Left lung (tissue), 10 donors: ENCODE results near the gene CST7. TPM values are rescaled to one million over a fixed set of nuclear protein-coding genes. Genes with fewer than 3 reads are reported as not detected.

ENCODE experiments used
- ATAC-seq: fragments of 200-7000 bp; cut with Tn5 transposase; one replicate; pipeline ENCODE4 v1.9.1; 2020; ENCODE audit warnings: moderate library complexity
- DNase-seq, 4 donors: peaks; one replicate each; pipeline ENCODE4 v3.0.0-alpha.2; 2013 to 2020
- H3K27ac ChIP-seq, 2 donors: fragments of 200-600 bp; sonication (generic) in 1 of 2; one replicate each; pipeline versions ENCODE4 v1.5.0 to v1.8.0; 2020 to 2021
- H3K27me3 ChIP-seq, 2 donors: fragments of 200-600 bp; sonication (generic) in 1 of 2; one replicate each; pipeline versions ENCODE4 v1.5.0 to v1.8.0; 2020 to 2021
- H3K36me3 ChIP-seq, 2 donors: fragments of 200-600 bp; sonication (generic) in 1 of 2; one replicate each; pipeline versions ENCODE4 v1.5.0 to v1.8.0; 2020 to 2021
- H3K4me1 ChIP-seq, 2 donors: fragments of 200-600 bp; one replicate each; pipeline ENCODE4 v1.8.0; 2021
- H3K4me3 ChIP-seq, 2 donors: fragments of 200-600 bp; sonication (generic) in 1 of 2; one replicate each; pipeline versions ENCODE4 v1.5.0 to v1.8.0; 2020 to 2021; ENCODE audit warnings: mild to moderate bottlenecking in 1 of 2
- H3K9me3 ChIP-seq, 2 donors: fragments of 200-600 bp; sonication (generic) in 1 of 2; one replicate each; pipeline versions ENCODE4 v1.5.0 to v1.8.0; 2020 to 2021
- CTCF ChIP-seq, 2 donors: fragments of 200-600 bp; sonication (generic) in 1 of 2; IDR thresholded peaks; one replicate each; pipeline versions ENCODE4 v1.5.0 to v1.8.0; 2021; ENCODE audit warnings: antibody characterized with exemption in 2 of 2
- intact Hi-C, 2 donors: fragments of 100-400 bp; cut with DNase I; formaldehyde crosslinking; loops; one replicate each; pipeline versions ENCODE4 v1.11.2 to v1.14.2; 2022
- polyA plus RNA-seq, 6 donors: library from polyadenylated mRNA; unstranded; fragments of 120-200 nt; gene quantifications; one replicate each; pipeline ENCODE4 v1.2.1, GENCODE V29; 2013; ENCODE audit not compliant: insufficient read length in 6 of 6
- total RNA-seq, 2 donors: library from RNA; stranded (reverse); fragmentation: NEBNext Ultra II Directional; extraction: Animal tissue kit (Norgen Biotek cat#: 25700); gene quantifications; one replicate each; pipeline ENCODE4 v1.2.1, GENCODE V29; 2021
- donor health status: DM: no; HTN: yes; CAD: no.
- donor health status: DM: no; HTN: no; CAD: no.

The CST7 gene
- total and polyA plus RNA-seq, 8 donors, result 0.84 to 28.0 (median 1.7) TPM

GRCh38 chr20:24935140-24935539 lies 13.9 kb upstream of the CST7 start:
- Histone ChIP-seq H3K4me1 (peaks cover 0 to 16% of the 10 kb centered on the region in 2 donors), H3K27ac (no peak overlapping the region), H3K9me3 (peaks cover 0 to 4% of the 10 kb centered on the region in 2 donors), H3K27me3 (no peaks in the 10 kb centered on the region), H3K36me3 (no peaks in the 10 kb centered on the region), H3K4me3 (no peak overlapping the region)
- TF ChIP-seq CTCF (IDR thresholded peaks at IDR 0.05), result no peak
- ATAC-seq, result no peak
- no peak for DNase-seq
- intact Hi-C loops, result no loop called here

- no peak overlapping the region for H3K4me3 ChIP-seq
- DNase-seq (no peak), ATAC-seq (no peak)
- no peak overlapping the region for H3K27ac ChIP-seq
- H3K4me1 ChIP-seq, result peaks cover 0 to 16% of the 10 kb centered on the region in 2 donors
- intact Hi-C loops, result no loop called here
- peaks cover 0 to 4% of the 10 kb centered on the region in 2 donors for H3K9me3 ChIP-seq
- no peaks in the 10 kb centered on the region for H3K36me3 ChIP-seq
- no peak for TF ChIP-seq CTCF (IDR thresholded peaks at IDR 0.05)
- no peaks in the 10 kb centered on the region for H3K27me3 ChIP-seq
These were observed 13.1 kb upstream of the CST7 start for GRCh38 chr20:24935766-24936525.

- Histone ChIP-seq H3K4me3 (no peak overlapping the region), H3K9me3 (peaks cover 0 to 4% of the 10 kb centered on the region in 2 donors), H3K27me3 (no peaks in the 10 kb centered on the region), H3K36me3 (no peaks in the 10 kb centered on the region), H3K4me1 (peaks cover 0 to 8% of the 10 kb centered on the region in 2 donors), H3K27ac (no peak overlapping the region)
- no peak for TF ChIP-seq CTCF (IDR thresholded peaks at IDR 0.05)
- intact Hi-C loops, result no loop called here
- ATAC-seq, result no peak
- no peak for DNase-seq
These were observed 12.3 kb upstream of the CST7 start for GRCh38 chr20:24936526-24937407.

GRCh38 chr20:24937579-24937978 lies 11.5 kb upstream of the CST7 start:
- no peak for TF ChIP-seq CTCF (IDR thresholded peaks at IDR 0.05)
- Histone ChIP-seq H3K27me3 (no peaks in the 10 kb centered on the region), H3K4me1 (no peaks in the 10 kb centered on the region), H3K36me3 (no peaks in the 10 kb centered on the region), H3K9me3 (peaks cover 0 to 4% of the 10 kb centered on the region in 2 donors), H3K27ac (no peak overlapping the region), H3K4me3 (no peak overlapping the region)
- ATAC-seq (no peak), DNase-seq (no peak)
- intact Hi-C loops, result no loop called here

GRCh38 chr20:24938498-24938897 lies 10.6 kb upstream of the CST7 start:
- no peak overlapping the region for H3K27ac ChIP-seq
- ATAC-seq, result no peak
- no peak for DNase-seq
- H3K4me1 ChIP-seq, result no peaks in the 10 kb centered on the region
- intact Hi-C loops, result no loop called here
- no peak for TF ChIP-seq CTCF (IDR thresholded peaks at IDR 0.05)
- no peak overlapping the region for H3K4me3 ChIP-seq
- H3K27me3 ChIP-seq, result no peaks in the 10 kb centered on the region
- H3K9me3 ChIP-seq, result peaks cover 0 to 4% of the 10 kb centered on the region in 2 donors
- no peaks in the 10 kb centered on the region for H3K36me3 ChIP-seq
